Measurements from ENCODE around the gene KCNIP1.
A peak's percentile ranks its signal among the peaks of the same experiment; 100 is the strongest.

The KCNIP1 gene

DNA sequence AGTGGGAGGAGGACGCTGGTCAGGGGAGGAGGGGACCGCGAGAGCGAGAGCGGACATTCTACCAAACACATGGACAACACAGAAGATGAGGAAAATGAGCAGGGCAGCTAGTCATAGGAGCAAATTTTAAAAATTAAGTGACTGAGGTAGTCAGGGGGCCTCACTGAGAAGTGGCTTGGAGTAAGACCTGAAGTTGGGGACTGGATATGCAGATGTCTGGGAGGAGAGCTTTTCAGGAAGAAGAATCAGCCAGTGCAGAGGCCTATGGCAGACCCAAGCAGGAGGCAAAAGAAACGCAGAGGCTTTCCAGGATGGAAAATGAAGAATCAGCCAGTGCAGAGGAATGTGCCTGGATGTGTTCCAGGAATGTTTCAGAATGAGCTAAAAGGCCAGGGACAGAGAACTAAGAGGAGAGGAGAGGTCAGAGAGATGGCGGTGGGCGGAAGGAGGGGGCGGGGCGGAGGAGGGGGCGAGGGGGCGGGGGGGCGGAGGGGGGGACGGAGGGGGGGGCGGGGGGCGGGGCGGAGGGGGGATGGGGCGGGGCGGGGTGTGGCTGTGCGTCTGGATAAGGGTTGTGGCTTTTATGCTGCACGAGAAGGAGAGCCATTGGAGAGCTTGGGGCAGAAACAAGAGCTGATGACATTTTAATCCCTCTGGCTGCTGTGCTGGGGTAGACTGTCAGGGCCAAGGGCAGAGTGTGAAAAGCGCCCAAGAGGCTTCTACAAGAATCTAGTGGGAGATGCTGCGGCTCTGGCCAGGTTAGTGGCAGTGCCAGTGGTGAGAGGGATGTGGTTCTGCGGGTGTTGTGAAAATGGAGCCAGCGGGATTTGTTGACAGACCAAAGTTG, 129.6 kb downstream of the KCNIP1 start:
- no peak overlapping the region for H4K12ac ChIP-seq (ENCODE audit: low read depth, low read length)
- H2AK5ac ChIP-seq (ENCODE audit: low read length), result no peak overlapping the region
- H2BK5ac ChIP-seq (ENCODE audit: low read depth, low read length, poor library complexity), result peak overlapping the region; percentile 53
- H3K4me1 ChIP-seq (ENCODE audit: control insufficient read depth in 1 of 2, insufficient read depth in 2 of 2, low read length in 2 of 2), result peaks cover 10 to 11% of the 10 kb centered on the region in 2 experiments
- H3K27ac ChIP-seq (ENCODE audit: low read depth, low read length), result peak overlapping the region; percentile 86
- peak; percentile 11 to 45 for DNase-seq
- H4K91ac ChIP-seq (ENCODE audit: low read depth, low read length), result no peak overlapping the region
- H3K79me1 ChIP-seq (ENCODE audit: low read length), result peaks cover 5% of the 10 kb centered on the region
- H3K14ac ChIP-seq (ENCODE audit: low read length), result no peak overlapping the region
- no peak overlapping the region for H3K9ac ChIP-seq (ENCODE audit: low read length)
- no peak overlapping the region for H3K4ac ChIP-seq (ENCODE audit: low read depth, low read length)
- H2BK120ac ChIP-seq (ENCODE audit: insufficient read depth, low read length, poor library complexity), result peak overlapping the region; percentile 12
- WGBS (ENCODE audit: extremely low coverage, insufficient coverage, insufficient read length), result no CpG with 5 or more reads among the region's 25 CpGs
- no peak overlapping the region for H3K18ac ChIP-seq (ENCODE audit: low read length)
- H3K9me3 ChIP-seq (ENCODE audit: insufficient read depth, low read depth, low read length), result no peaks in the 10 kb centered on the region
- peak overlapping the region; percentile 66 for H2AFZ ChIP-seq (ENCODE audit: insufficient read depth, low read length, poor library complexity)
- no peak overlapping the region for H2BK12ac ChIP-seq (ENCODE audit: low read length)
- peak overlapping the region; percentile 78 for H3K4me2 ChIP-seq (ENCODE audit: low read length)
- H3K23ac ChIP-seq (ENCODE audit: low read length), result no peak overlapping the region
- peak overlapping the region; percentile 50 for H4K8ac ChIP-seq (ENCODE audit: low read depth, low read length)
- no peaks in the 10 kb centered on the region for H3K79me2 ChIP-seq (ENCODE audit: control insufficient read depth, insufficient read depth, low read length, poor library complexity)
- no peaks in the 10 kb centered on the region for H3K27me3 ChIP-seq (ENCODE audit: insufficient read depth, low read length)
- no peaks in the 10 kb centered on the region for H3K36me3 ChIP-seq (ENCODE audit: control insufficient read depth in 1 of 2, insufficient read depth in 2 of 2, low read length in 2 of 2)
- no peak overlapping the region for H3K4me3 ChIP-seq (ENCODE audit: low read depth, low read length)

DNA sequence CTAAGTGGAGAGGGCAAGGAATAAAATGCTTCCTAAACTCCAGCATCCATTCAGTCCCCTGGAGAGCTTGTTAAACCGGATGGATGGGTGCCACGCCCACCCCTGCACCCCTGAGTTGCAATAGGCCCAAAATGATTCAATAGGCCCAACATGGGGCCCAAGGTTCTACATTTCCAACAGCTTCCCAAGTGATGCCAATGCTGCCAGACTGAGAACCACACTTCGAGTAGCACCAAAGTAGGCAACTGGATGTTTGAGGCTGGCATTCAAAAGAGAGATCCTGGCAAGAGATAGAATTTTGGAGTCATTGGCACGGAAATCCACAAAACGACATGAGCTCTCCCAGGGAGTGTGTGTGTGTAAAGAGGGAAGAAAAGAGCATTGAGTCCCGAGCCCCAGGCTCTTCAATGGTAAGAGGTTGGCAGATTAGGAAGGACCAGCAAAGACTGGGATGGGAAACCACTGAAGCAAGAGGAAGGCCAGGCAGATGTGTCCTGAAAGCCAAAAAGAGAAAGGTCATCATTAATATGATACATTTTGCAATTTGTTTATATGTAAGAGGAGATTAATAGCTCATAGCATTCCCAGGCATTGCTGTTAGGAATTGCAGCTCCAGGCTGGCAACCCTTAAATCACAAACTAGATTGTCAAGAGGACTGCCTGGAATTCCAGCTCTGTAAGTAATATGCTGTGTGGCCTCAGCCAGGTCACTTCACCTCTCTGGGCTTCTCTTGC, 130.6 kb downstream of the KCNIP1 start:
- Histone ChIP-seq H3K4me2 (ENCODE audit: low read length) (no peak overlapping the region), H3K4ac (ENCODE audit: low read depth, low read length) (no peak overlapping the region), H2AFZ (ENCODE audit: insufficient read depth, low read length, poor library complexity) (no peak overlapping the region), H3K9ac (ENCODE audit: low read length) (no peak overlapping the region), H4K12ac (ENCODE audit: low read depth, low read length) (no peak overlapping the region), H2BK5ac (ENCODE audit: low read depth, low read length, poor library complexity) (no peak overlapping the region), H3K4me3 (ENCODE audit: low read depth, low read length) (no peak overlapping the region), H3K18ac (ENCODE audit: low read length) (no peak overlapping the region), H2BK12ac (ENCODE audit: low read length) (no peak overlapping the region), H3K9me3 (ENCODE audit: insufficient read depth, low read depth, low read length) (no peaks in the 10 kb centered on the region), H3K14ac (ENCODE audit: low read length) (no peak overlapping the region), H4K91ac (ENCODE audit: low read depth, low read length) (no peak overlapping the region), H3K23ac (ENCODE audit: low read length) (no peak overlapping the region), H3K79me2 (ENCODE audit: control insufficient read depth, insufficient read depth, low read length, poor library complexity) (no peaks in the 10 kb centered on the region), H3K4me1 (ENCODE audit: control insufficient read depth in 1 of 2, insufficient read depth in 2 of 2, low read length in 2 of 2) (peaks cover 10 to 11% of the 10 kb centered on the region in 2 experiments), H3K27me3 (ENCODE audit: insufficient read depth, low read length) (no peaks in the 10 kb centered on the region), H2BK120ac (ENCODE audit: insufficient read depth, low read length, poor library complexity) (no peak overlapping the region), H3K27ac (ENCODE audit: low read depth, low read length) (no peak overlapping the region), H3K79me1 (ENCODE audit: low read length) (peaks cover 5% of the 10 kb centered on the region), H3K36me3 (ENCODE audit: control insufficient read depth in 1 of 2, insufficient read depth in 2 of 2, low read length in 2 of 2) (no peaks in the 10 kb centered on the region), H4K8ac (ENCODE audit: low read depth, low read length) (no peak overlapping the region), H2AK5ac (ENCODE audit: low read length) (no peak overlapping the region)
- DNase-seq, result no peak
- no CpG with 5 or more reads among the region's 6 CpGs for WGBS (ENCODE audit: extremely low coverage, insufficient coverage, insufficient read length)

DNA sequence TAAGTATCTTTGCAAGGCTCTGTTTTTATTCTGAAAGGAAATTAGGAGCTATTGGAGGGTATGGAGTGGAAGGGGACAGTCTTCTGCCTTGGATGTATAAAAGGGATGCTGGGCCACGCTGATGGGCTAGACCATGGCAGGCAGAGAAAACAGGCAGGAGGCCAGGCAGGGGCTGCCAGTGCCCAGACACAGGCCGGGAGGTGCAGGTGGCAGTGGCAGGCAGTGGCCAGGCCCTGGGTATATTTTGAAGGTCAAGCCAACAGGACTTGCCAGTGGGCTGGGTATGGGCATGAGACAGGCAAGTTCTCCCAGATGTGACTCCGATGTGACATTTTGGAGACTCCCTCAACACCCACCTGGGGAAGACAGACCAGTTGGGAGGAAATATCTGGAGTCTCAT, 131.9 kb downstream of the KCNIP1 start:
- no peak overlapping the region for H3K4me3 ChIP-seq (ENCODE audit: low read depth, low read length)
- no CpG with 5 or more reads among the region's 3 CpGs for WGBS (ENCODE audit: extremely low coverage, insufficient coverage, insufficient read length)
- no peak for DNase-seq

DNA sequence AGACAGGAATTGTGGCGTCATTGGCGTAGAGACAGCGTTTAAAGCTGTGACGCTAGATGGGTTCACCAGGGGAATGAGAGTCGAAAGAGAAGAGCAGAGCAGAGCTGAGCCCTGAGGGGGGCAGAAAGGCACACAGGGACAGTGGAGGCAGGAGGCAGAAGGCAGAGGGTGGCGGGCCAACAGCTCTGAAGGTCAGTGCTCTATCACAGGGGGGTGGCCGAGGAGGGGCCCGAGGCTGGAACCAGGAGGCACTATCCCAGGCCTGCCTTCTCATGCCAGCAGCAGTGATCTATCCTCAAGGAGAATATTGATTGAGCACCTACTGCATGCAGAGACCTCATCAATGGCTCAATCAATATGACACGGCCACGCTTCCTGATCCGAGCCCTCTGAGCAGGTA, 132.4 kb downstream of the KCNIP1 start:
- Histone ChIP-seq H2BK12ac (ENCODE audit: low read length) (no peak overlapping the region), H3K18ac (ENCODE audit: low read length) (no peak overlapping the region), H3K4me3 (ENCODE audit: low read depth, low read length) (no peak overlapping the region), H4K12ac (ENCODE audit: low read depth, low read length) (no peak overlapping the region), H4K8ac (ENCODE audit: low read depth, low read length) (no peak overlapping the region), H3K4me2 (ENCODE audit: low read length) (no peak overlapping the region), H3K4me1 (ENCODE audit: control insufficient read depth in 1 of 2, insufficient read depth in 2 of 2, low read length in 2 of 2) (peaks cover 10 to 11% of the 10 kb centered on the region in 2 experiments), H4K91ac (ENCODE audit: low read depth, low read length) (no peak overlapping the region), H3K79me1 (ENCODE audit: low read length) (peaks cover 5% of the 10 kb centered on the region), H3K9ac (ENCODE audit: low read length) (no peak overlapping the region), H2AK5ac (ENCODE audit: low read length) (no peak overlapping the region), H2AFZ (ENCODE audit: insufficient read depth, low read length, poor library complexity) (no peak overlapping the region), H3K23ac (ENCODE audit: low read length) (no peak overlapping the region), H3K14ac (ENCODE audit: low read length) (no peak overlapping the region), H3K79me2 (ENCODE audit: control insufficient read depth, insufficient read depth, low read length, poor library complexity) (no peaks in the 10 kb centered on the region), H2BK120ac (ENCODE audit: insufficient read depth, low read length, poor library complexity) (no peak overlapping the region), H3K36me3 (ENCODE audit: control insufficient read depth in 1 of 2, insufficient read depth in 2 of 2, low read length in 2 of 2) (no peaks in the 10 kb centered on the region), H3K27me3 (ENCODE audit: insufficient read depth, low read length) (no peaks in the 10 kb centered on the region), H3K27ac (ENCODE audit: low read depth, low read length) (no peak overlapping the region), H3K9me3 (ENCODE audit: insufficient read depth, low read depth, low read length) (no peaks in the 10 kb centered on the region), H3K4ac (ENCODE audit: low read depth, low read length) (no peak overlapping the region), H2BK5ac (ENCODE audit: low read depth, low read length, poor library complexity) (no peak overlapping the region)
- no CpG with 5 or more reads among the region's 11 CpGs for WGBS (ENCODE audit: extremely low coverage, insufficient coverage, insufficient read length)
- DNase-seq, result no peak

More for the DNA sequence above, 131.9 kb downstream of the KCNIP1 start:
- Histone ChIP-seq H3K79me2 (ENCODE audit: control insufficient read depth, insufficient read depth, low read length, poor library complexity) (no peaks in the 10 kb centered on the region), H3K4me1 (ENCODE audit: control insufficient read depth in 1 of 2, insufficient read depth in 2 of 2, low read length in 2 of 2) (peaks cover 10 to 11% of the 10 kb centered on the region in 2 experiments), H3K4me2 (ENCODE audit: low read length) (no peak overlapping the region), H3K9me3 (ENCODE audit: insufficient read depth, low read depth, low read length) (no peaks in the 10 kb centered on the region), H2AFZ (ENCODE audit: insufficient read depth, low read length, poor library complexity) (no peak overlapping the region), H3K4ac (ENCODE audit: low read depth, low read length) (no peak overlapping the region), H2BK120ac (ENCODE audit: insufficient read depth, low read length, poor library complexity) (no peak overlapping the region), H3K36me3 (ENCODE audit: control insufficient read depth in 1 of 2, insufficient read depth in 2 of 2, low read length in 2 of 2) (no peaks in the 10 kb centered on the region), H4K8ac (ENCODE audit: low read depth, low read length) (no peak overlapping the region), H2BK12ac (ENCODE audit: low read length) (no peak overlapping the region), H3K27ac (ENCODE audit: low read depth, low read length) (no peak overlapping the region), H3K23ac (ENCODE audit: low read length) (no peak overlapping the region), H3K27me3 (ENCODE audit: insufficient read depth, low read length) (no peaks in the 10 kb centered on the region), H3K18ac (ENCODE audit: low read length) (no peak overlapping the region), H2BK5ac (ENCODE audit: low read depth, low read length, poor library complexity) (no peak overlapping the region), H3K9ac (ENCODE audit: low read length) (no peak overlapping the region), H3K79me1 (ENCODE audit: low read length) (peaks cover 5% of the 10 kb centered on the region), H2AK5ac (ENCODE audit: low read length) (no peak overlapping the region), H4K91ac (ENCODE audit: low read depth, low read length) (no peak overlapping the region), H4K12ac (ENCODE audit: low read depth, low read length) (no peak overlapping the region), H3K14ac (ENCODE audit: low read length) (no peak overlapping the region)

Measured in trophoblast cell (in vitro differentiated cells and primary cell).